Glutamatergic neuron (in vitro differentiated cells): ENCODE data around the gene LRCH1. TPM values are rescaled to one million over a fixed set of nuclear protein-coding genes. Genes with fewer than 3 reads are reported as not detected.

ENCODE experiments used
- DNase-seq: peaks from one replicate; pipeline ENCODE4 v3.0.0; 2022
- H3K27ac Mint-ChIP-seq: one replicate; pipeline ENCODE4 v1.8.0; 2020; ENCODE audit warnings: mild to moderate bottlenecking, mixed read lengths, inconsistent platforms; ENCODE audit not compliant: unreplicated experiment
- H3K27me3 Mint-ChIP-seq: one replicate; pipeline ENCODE4 v1.8.0; 2020; ENCODE audit warnings: mild to moderate bottlenecking, moderate library complexity, mixed read lengths, inconsistent platforms; ENCODE audit not compliant: unreplicated experiment
- H3K36me3 Mint-ChIP-seq: one replicate; pipeline ENCODE4 v1.8.0; 2020; ENCODE audit warnings: mild to moderate bottlenecking, mixed read lengths, inconsistent platforms; ENCODE audit not compliant: unreplicated experiment
- H3K4me1 Mint-ChIP-seq: one replicate; pipeline ENCODE4 v1.8.0; 2020; ENCODE audit warnings: mild to moderate bottlenecking, low read depth, mixed read lengths, inconsistent platforms; ENCODE audit not compliant: unreplicated experiment
- H3K4me3 Mint-ChIP-seq: one replicate; pipeline ENCODE4 v1.8.0; 2020; ENCODE audit warnings: mild to moderate bottlenecking, mixed read lengths, inconsistent platforms; ENCODE audit not compliant: unreplicated experiment
- H3K9me3 Mint-ChIP-seq: one replicate; pipeline ENCODE4 v1.8.0; 2020; ENCODE audit warnings: mild to moderate bottlenecking, moderate library complexity, mixed read lengths, inconsistent platforms; ENCODE audit not compliant: unreplicated experiment
- total RNA-seq: library from RNA; stranded (reverse); fragmentation: NEBNext Ultra II Directional; extraction: Animal tissue kit (Norgen Biotek cat#: 25700); gene quantifications from one replicate; pipeline ENCODE4 v1.2.1, GENCODE V29; 2021; ENCODE audit not compliant: unreplicated experiment
- TF ChIP-seq, protein P1 (sequence below): fragments of 200-600 bp; sonication (generic); IDR thresholded peaks from one replicate; pipeline ENCODE4 v1.5.0; 2021; ENCODE audit not compliant: partially characterized antibody, unreplicated experiment

The LRCH1 gene
- total RNA-seq, 1 donor from 2014 or later = 40.6 TPM

DNA sequence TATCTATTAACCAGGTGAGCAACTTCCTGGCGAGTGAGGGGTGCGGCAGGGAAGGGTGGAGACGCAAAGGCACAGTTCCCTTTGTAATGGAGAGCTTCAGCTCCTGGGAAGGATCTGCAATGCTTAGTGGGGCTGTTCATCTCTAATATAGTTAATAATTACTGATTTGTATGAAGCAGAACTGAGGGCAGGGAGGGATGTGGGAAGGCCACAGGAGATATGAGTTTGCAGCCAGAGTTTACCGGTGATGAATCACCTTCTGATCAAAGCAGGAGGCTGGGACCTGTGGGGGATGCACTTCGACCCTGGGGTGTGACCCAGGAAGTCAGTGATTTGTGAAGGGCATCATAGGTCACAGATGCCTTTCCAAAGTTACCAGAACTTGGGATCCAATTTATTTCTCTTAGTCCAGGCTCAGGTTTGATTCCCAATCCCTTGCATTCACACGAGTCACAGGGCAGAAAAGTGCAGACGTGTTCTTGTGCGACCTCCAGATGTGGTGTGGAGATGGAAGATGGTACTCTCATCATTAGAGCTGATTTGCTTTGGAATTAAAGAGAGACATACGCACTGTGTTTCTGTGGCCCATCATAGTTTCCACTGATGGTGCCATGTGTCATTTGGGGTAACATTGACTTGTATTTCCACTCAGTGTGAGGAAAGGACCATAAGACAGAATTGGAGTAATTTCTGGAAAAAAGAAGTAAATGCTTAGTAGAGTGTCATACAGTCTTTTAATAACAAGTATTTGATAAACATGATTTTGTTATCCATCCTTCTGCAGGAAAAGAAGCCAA, 55.0 kb downstream of the LRCH1 start:
- TF ChIP-seq, protein P1, sequence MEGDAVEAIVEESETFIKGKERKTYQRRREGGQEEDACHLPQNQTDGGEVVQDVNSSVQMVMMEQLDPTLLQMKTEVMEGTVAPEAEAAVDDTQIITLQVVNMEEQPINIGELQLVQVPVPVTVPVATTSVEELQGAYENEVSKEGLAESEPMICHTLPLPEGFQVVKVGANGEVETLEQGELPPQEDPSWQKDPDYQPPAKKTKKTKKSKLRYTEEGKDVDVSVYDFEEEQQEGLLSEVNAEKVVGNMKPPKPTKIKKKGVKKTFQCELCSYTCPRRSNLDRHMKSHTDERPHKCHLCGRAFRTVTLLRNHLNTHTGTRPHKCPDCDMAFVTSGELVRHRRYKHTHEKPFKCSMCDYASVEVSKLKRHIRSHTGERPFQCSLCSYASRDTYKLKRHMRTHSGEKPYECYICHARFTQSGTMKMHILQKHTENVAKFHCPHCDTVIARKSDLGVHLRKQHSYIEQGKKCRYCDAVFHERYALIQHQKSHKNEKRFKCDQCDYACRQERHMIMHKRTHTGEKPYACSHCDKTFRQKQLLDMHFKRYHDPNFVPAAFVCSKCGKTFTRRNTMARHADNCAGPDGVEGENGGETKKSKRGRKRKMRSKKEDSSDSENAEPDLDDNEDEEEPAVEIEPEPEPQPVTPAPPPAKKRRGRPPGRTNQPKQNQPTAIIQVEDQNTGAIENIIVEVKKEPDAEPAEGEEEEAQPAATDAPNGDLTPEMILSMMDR = no peak
- Mint-ChIP-seq H3K9me3 (peaks cover 10% of the 10 kb centered on the region), H3K36me3 (no peaks in the 10 kb centered on the region), H3K4me3 (peak overlapping the region; percentile 36), H3K27me3 (peaks cover 2% of the 10 kb centered on the region), H3K4me1 (peaks cover 30% of the 10 kb centered on the region), H3K27ac (no peak overlapping the region)
- no peak for DNase-seq

DNA sequence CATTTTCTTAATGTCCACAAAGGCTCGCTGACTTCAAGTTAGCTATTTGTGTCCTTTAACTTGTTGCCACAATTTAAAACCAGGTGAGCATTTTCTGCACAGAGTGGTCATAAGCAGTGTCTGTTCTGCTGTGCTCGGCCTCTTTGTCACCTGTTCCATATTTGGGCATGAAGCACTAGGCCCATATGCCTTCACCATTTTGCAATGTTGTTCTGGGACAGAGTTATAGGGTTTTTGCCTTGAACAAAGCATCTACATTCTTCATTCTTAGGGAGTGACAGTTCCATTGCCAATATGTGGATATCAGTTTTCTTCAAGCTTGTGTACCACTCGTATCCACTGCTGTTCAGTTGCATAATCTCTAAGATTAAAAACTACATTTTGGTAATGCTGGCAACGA, 56.1 kb downstream of the LRCH1 start:
- Mint-ChIP-seq H3K27ac (peak overlapping the region; percentile 82), H3K4me1 (peaks cover 34% of the 10 kb centered on the region), H3K27me3 (peaks cover 2% of the 10 kb centered on the region), H3K9me3 (peaks cover 10% of the 10 kb centered on the region), H3K4me3 (no peak overlapping the region), H3K36me3 (no peaks in the 10 kb centered on the region)
- TF ChIP-seq, protein P1 = no peak
- DNase-seq = no peak

DNA sequence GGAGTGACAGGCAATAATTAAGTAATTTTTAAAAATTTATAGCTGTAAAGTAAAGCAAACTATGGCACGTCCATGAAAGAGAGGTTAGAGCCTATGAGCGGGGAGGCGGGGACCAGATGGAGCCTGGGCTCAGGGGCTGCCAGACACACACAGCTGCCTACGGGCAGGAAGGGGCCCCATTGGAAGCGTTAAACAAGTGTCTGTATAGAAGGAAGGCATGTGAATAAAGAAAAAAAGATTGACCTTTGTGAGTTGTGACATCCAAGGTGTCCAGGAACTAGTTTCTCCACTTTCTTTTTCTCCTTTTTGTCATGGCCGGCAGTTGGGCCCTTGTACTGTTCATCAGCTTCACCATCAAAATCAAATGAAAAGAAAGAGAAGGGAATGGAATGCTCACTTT, 56.8 kb downstream of the LRCH1 start:
- H3K4me1 Mint-ChIP-seq = peaks cover 40% of the 10 kb centered on the region
- H3K9me3 Mint-ChIP-seq = peaks cover 10% of the 10 kb centered on the region
- TF ChIP-seq, protein P1 = no peak
- DNase-seq = peak; percentile 64
- no peak overlapping the region for H3K4me3 Mint-ChIP-seq
- peaks cover 2% of the 10 kb centered on the region for H3K27me3 Mint-ChIP-seq
- H3K36me3 Mint-ChIP-seq = no peaks in the 10 kb centered on the region
- peak overlapping the region; percentile 62 for H3K27ac Mint-ChIP-seq

DNA sequence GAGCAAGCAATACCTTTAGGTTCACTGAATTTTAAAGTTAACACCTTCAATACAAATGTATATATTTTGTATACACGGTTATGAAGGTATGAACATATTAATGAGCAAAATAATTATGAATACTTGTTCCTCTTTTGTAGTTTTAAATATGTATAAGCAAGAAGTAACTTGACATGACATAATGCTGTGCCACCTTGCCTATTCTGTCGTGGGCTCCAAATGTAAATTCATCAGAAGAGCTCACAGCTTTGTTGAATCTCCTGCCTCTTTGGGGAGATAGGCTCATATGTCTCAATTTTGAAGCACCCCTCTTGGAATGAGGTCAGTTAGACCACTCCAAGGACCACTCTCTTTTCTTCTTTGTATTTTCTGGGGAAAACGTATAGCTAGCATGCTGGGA, 59.3 kb downstream of the LRCH1 start:
- peaks cover 64% of the 10 kb centered on the region for H3K4me1 Mint-ChIP-seq
- H3K36me3 Mint-ChIP-seq = no peaks in the 10 kb centered on the region
- DNase-seq = no peak
- H3K27me3 Mint-ChIP-seq = peaks cover 2% of the 10 kb centered on the region
- no peak overlapping the region for H3K4me3 Mint-ChIP-seq
- peak overlapping the region; percentile 38 for H3K27ac Mint-ChIP-seq
- H3K9me3 Mint-ChIP-seq = peaks cover 10% of the 10 kb centered on the region
- TF ChIP-seq, protein P1 = no peak

DNA sequence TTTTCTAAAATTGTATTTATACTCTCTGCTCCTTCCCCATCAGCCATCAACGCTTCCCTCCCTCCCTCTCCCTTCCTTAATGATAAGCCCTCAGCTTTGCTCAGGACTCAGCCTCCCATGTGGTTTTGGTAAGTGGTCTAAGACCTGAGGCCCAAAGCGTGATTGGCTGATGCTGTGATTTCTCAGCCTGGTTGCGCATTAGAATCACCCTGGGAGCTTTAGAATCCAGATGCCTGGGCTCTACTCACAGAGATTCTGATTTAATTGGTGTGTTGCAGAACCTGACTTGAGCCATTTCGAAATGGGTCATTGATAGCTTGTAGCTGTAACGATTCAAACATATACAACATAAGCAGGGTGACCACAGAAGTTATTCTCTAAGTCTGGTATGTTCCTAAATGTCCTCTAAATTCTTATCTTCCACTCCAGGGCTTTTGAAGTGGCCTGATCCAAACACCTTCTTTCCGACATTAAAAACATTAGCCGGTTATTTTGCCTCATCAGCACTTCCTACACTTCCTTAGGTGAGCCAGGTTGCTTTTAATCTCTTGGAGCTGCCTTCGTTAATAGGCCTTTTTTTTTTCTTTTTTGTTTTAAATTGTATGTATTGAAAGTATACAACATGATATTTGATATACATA, 60.6 kb downstream of the LRCH1 start:
- no peaks in the 10 kb centered on the region for H3K36me3 Mint-ChIP-seq
- peaks cover 2% of the 10 kb centered on the region for H3K27me3 Mint-ChIP-seq
- peak; percentile 47 for DNase-seq
- TF ChIP-seq, protein P1 = no peak
- no peak overlapping the region for H3K4me3 Mint-ChIP-seq
- peaks cover 63% of the 10 kb centered on the region for H3K4me1 Mint-ChIP-seq
- peaks cover 3% of the 10 kb centered on the region for H3K9me3 Mint-ChIP-seq
- peak overlapping the region; percentile 80 for H3K27ac Mint-ChIP-seq
